HEK293 (cell line): ENCODE measurements around the gene SGMS1.

Experiments used
- CTCF ChIA-PET: fragments of 350-600 bp; formaldehyde crosslinking; extraction: SDS; loops from one replicate; lab custom pipeline; 2021; ENCODE audit warnings: antibody characterized with exemption; lab: Yijun Ruan, JAX
- POLR2A ChIA-PET: fragments of 300-600 bp; formaldehyde crosslinking; extraction: SDS; loops from one replicate; lab custom pipeline; 2020; ENCODE audit warnings: antibody characterized with exemption, inconsistent platforms; lab: Yijun Ruan, JAX
- H3K27ac ChIP-seq: fragments of 200-500 bp; sonication (Bioruptor generic); 2 replicates; pipeline ENCODE4 v1.5.1; 2014; ENCODE audit warnings: low read depth, low read length, control low read depth, inconsistent platforms; ENCODE audit errors: extremely low read depth
- H3K36me3 ChIP-seq, 2 experiments: fragments of 200-500 bp in 1 of 2; sonication (Bioruptor generic) in 1 of 2; 1 replicate in 1 of 2; 2 replicates in 1 of 2; pipeline ENCODE4 v1.5.1; 2014 to 2017; ENCODE audit warnings: inconsistent platforms in 2 of 2, low read length in 2 of 2; ENCODE audit not compliant: control insufficient read depth in 2 of 2, insufficient read depth in 1 of 2
- H3K4me1 ChIP-seq: fragments of 200-500 bp; sonication (Bioruptor generic); 2 replicates; pipeline ENCODE4 v1.5.1; 2014; ENCODE audit warnings: mild to moderate bottlenecking, low read length, inconsistent platforms; ENCODE audit not compliant: control insufficient read depth, insufficient read depth
- H3K4me3 ChIP-seq: 2 replicates; pipeline ENCODE4 v1.5.1; 2011; ENCODE audit warnings: low read depth, mild to moderate bottlenecking, control low read depth, low read length, moderate library complexity
- H3K9me3 ChIP-seq: fragments of 200-500 bp; sonication (Bioruptor generic); 2 replicates; pipeline ENCODE4 v1.5.1; 2014; ENCODE audit warnings: low read depth, low read length, inconsistent platforms; ENCODE audit not compliant: control insufficient read depth, insufficient read depth
- AEBP2 ChIP-seq: fragments of 450-650 bp; formaldehyde crosslinking; IDR thresholded peaks from 2 replicates; pipeline ENCODE4 v1.5.1; 2016; ENCODE audit warnings: missing biosample characterization, missing genetic modification characterization, borderline replicate concordance
- GLI2 ChIP-seq: fragments of 450-650 bp; formaldehyde crosslinking; IDR thresholded peaks from 2 replicates; pipeline ENCODE4; 2017; ENCODE audit warnings: missing biosample characterization, missing genetic modification characterization, low read depth, borderline replicate concordance
- REPIN1 ChIP-seq: fragments of 450-650 bp; formaldehyde crosslinking; IDR thresholded peaks from 2 replicates; pipeline ENCODE4 v1.5.1; 2017; ENCODE audit warnings: missing biosample characterization, missing genetic modification characterization, low read depth
- SCRT1 ChIP-seq: fragments of 450-650 bp; formaldehyde crosslinking; IDR thresholded peaks from 2 replicates; pipeline ENCODE4 v1.5.1; 2016; ENCODE audit warnings: missing biosample characterization, missing genetic modification characterization, borderline replicate concordance
- SCRT2 ChIP-seq: fragments of 450-650 bp; formaldehyde crosslinking; IDR thresholded peaks from 2 replicates; pipeline ENCODE4 v1.5.1; 2016; ENCODE audit warnings: missing biosample characterization, missing genetic modification characterization
- SETDB1 ChIP-seq: IDR thresholded peaks from one replicate; pipeline ENCODE4 v1.6.1; 2017; ENCODE audit warnings: mild to moderate bottlenecking, low read length, moderate library complexity, mixed read lengths; ENCODE audit not compliant: insufficient read length
- TRIM28 ChIP-seq: IDR thresholded peaks from 2 replicates; pipeline ENCODE4 v1.6.1; 2011; ENCODE audit warnings: low read length, control low read depth, borderline replicate concordance
- ZBTB6 ChIP-seq: fragments of 450-650 bp; formaldehyde crosslinking; IDR thresholded peaks from 2 replicates; pipeline ENCODE4 v1.5.1; 2017; ENCODE audit warnings: missing biosample characterization, missing genetic modification characterization
- ZEB2 ChIP-seq: fragments of 450-650 bp; formaldehyde crosslinking; IDR thresholded peaks from 2 replicates; pipeline ENCODE4 v1.5.1; 2016; ENCODE audit warnings: missing biosample characterization, missing genetic modification characterization
- ZNF132 ChIP-seq: fragments of 450-650 bp; formaldehyde crosslinking; IDR thresholded peaks from 2 replicates; pipeline ENCODE4 v1.5.1; 2017; ENCODE audit warnings: missing biosample characterization, missing genetic modification characterization, borderline replicate concordance
- ZNF280C ChIP-seq: fragments of 450-650 bp; formaldehyde crosslinking; IDR thresholded peaks from 2 replicates; pipeline ENCODE4 v1.5.1; 2016; ENCODE audit warnings: missing biosample characterization, missing genetic modification characterization
- ZNF280D ChIP-seq: fragments of 450-650 bp; formaldehyde crosslinking; IDR thresholded peaks from 2 replicates; pipeline ENCODE4 v1.5.1; 2016; ENCODE audit warnings: missing biosample characterization, missing genetic modification characterization
- ZNF324 ChIP-seq: fragments of 450-650 bp; formaldehyde crosslinking; IDR thresholded peaks from 2 replicates; pipeline ENCODE4 v1.5.1; 2016; ENCODE audit warnings: missing biosample characterization, missing genetic modification characterization
- ZNF350 ChIP-seq: fragments of 450-650 bp; formaldehyde crosslinking; IDR thresholded peaks from 2 replicates; pipeline ENCODE4 v1.5.0; 2017; ENCODE audit warnings: missing biosample characterization, mild to moderate bottlenecking, missing genetic modification characterization
- ZNF391 ChIP-seq: fragments of 450-650 bp; formaldehyde crosslinking; IDR thresholded peaks from 2 replicates; pipeline ENCODE4 v1.5.1; 2016; ENCODE audit warnings: low read depth, missing biosample characterization, missing genetic modification characterization, borderline replicate concordance
- ZNF501 ChIP-seq: fragments of 450-650 bp; formaldehyde crosslinking; IDR thresholded peaks from 2 replicates; pipeline ENCODE4 v1.5.1; 2016; ENCODE audit warnings: missing biosample characterization, missing genetic modification characterization
- ZNF530 ChIP-seq: fragments of 450-650 bp; formaldehyde crosslinking; IDR thresholded peaks from 2 replicates; pipeline ENCODE4 v1.5.1; 2016; ENCODE audit warnings: low read depth, missing biosample characterization, missing genetic modification characterization
- ZNF555 ChIP-seq: fragments of 450-650 bp; formaldehyde crosslinking; conservative IDR thresholded peaks from 2 replicates; pipeline ENCODE4 v1.5.1; 2017; ENCODE audit warnings: missing biosample characterization, mild to moderate bottlenecking, missing genetic modification characterization, inconsistent platforms
- ZNF558 ChIP-seq: fragments of 450-650 bp; formaldehyde crosslinking; IDR thresholded peaks from 2 replicates; pipeline ENCODE4 v1.5.1; 2016; ENCODE audit warnings: missing biosample characterization, missing genetic modification characterization
- ZNF580 ChIP-seq: fragments of 450-650 bp; formaldehyde crosslinking; IDR thresholded peaks from 2 replicates; pipeline ENCODE4 v1.5.1; 2016; ENCODE audit warnings: missing biosample characterization, missing genetic modification characterization
- ZNF639 ChIP-seq: fragments of 450-650 bp; formaldehyde crosslinking; IDR thresholded peaks from 2 replicates; pipeline ENCODE4 v1.5.1; 2016; ENCODE audit warnings: missing biosample characterization, missing genetic modification characterization
- ZNF654 ChIP-seq: fragments of 450-650 bp; formaldehyde crosslinking; IDR thresholded peaks from 2 replicates; pipeline ENCODE4 v1.5.1; 2016; ENCODE audit warnings: low read depth, missing biosample characterization, missing genetic modification characterization
- ZNF670 ChIP-seq: fragments of 450-650 bp; formaldehyde crosslinking; IDR thresholded peaks from 2 replicates; pipeline ENCODE4 v1.5.1; 2016; ENCODE audit warnings: missing biosample characterization, missing genetic modification characterization, low read depth

SGMS1 gene

GRCh38 chr10:50334273-50334672 is 289.5 kb downstream of the SGMS1 start:
- H3K9me3 ChIP-seq: no peaks in the 10 kb centered on the region
- H3K36me3 ChIP-seq: no peaks in the 10 kb centered on the region
- H3K4me1 ChIP-seq: no peaks in the 10 kb centered on the region
- no peak overlapping the region for H3K27ac ChIP-seq
- TF ChIP-seq TRIM28 (no peak), GLI2 (tag by site-specific recombination) (no peak), SCRT2 (tag by site-specific recombination) (no peak), ZNF555 (tag by site-specific recombination) (no peak), ZNF391 (tag by site-specific recombination) (no peak), ZNF280D (tag by site-specific recombination) (no peak), REPIN1 (tag by site-specific recombination) (no peak), ZNF324 (tag by site-specific recombination) (no peak), ZNF654 (tag by site-specific recombination) (no peak), SETDB1 (no peak), ZNF580 (tag by site-specific recombination) (no peak), ZNF501 (tag by site-specific recombination) (no peak), SCRT1 (tag by site-specific recombination) (no peak)
- CTCF ChIA-PET: interaction anchor here (0.7 kb wide), 1 partner anchor 243 kb away, joined by 3 read pairs; no protein-coding TSS in a partner anchor
- POLR2A ChIA-PET: no interaction called here
- H3K4me3 ChIP-seq: no peak overlapping the region

GRCh38 chr10:50333872-50334271 is 289.9 kb downstream of the SGMS1 start:
- ChIA-PET CTCF (interaction anchor here (0.7 kb wide), 1 partner anchor 243 kb away, joined by 3 read pairs; no protein-coding TSS in a partner anchor), POLR2A (no interaction called here)

More at GRCh38 chr10:50333872-50334271, 289.9 kb downstream of the SGMS1 start:
- Histone ChIP-seq H3K27ac (no peak overlapping the region), H3K4me1 (no peaks in the 10 kb centered on the region)
- TF ChIP-seq ZNF530 (tag by site-specific recombination) (no peak), ZBTB6 (no peak), ZNF639 (tag by site-specific recombination) (no peak), GLI2 (tag by site-specific recombination) (no peak), ZNF350 (tag by site-specific recombination) (no peak), ZNF280C (no peak), SCRT2 (tag by site-specific recombination) (no peak), ZEB2 (tag by site-specific recombination) (no peak), ZNF558 (tag by site-specific recombination) (no peak), ZNF132 (tag by site-specific recombination) (no peak), AEBP2 (tag by site-specific recombination) (no peak), ZNF670 (no peak)
- TF ChIP-seq, all 188 proteins: peak for 0
- Histone ChIP-seq H3K36me3 (no peaks in the 10 kb centered on the region), H3K4me3 (no peak overlapping the region), H3K9me3 (no peaks in the 10 kb centered on the region)
